Gastrocnemius medialis (tissue), 4 donors: Measurements from ENCODE around the gene MBTPS1.

ENCODE experiments used
- POLR2A ChIP-seq, 2 donors: fragments of 450-650 bp; IDR thresholded peaks; one replicate each; pipeline ENCODE4 v1.6.1; 2017; ENCODE audit warnings: antibody characterized with exemption in 2 of 2, mild to moderate bottlenecking in 2 of 2, moderate library complexity in 2 of 2
- TF ChIP-seq, protein P1 (sequence below), 5 experiments: fragments of 450-650 bp in 3 of 5; fragments of 200-600 bp in 2 of 5; sonication (generic) in 2 of 5; IDR thresholded peaks in 4 of 5; conservative IDR thresholded peaks in 1 of 5; 1 replicate in 4 of 5; 2 replicates in 1 of 5; pipeline ENCODE4 v1.5.1; 2016 to 2019; ENCODE audit warnings: antibody characterized with exemption in 5 of 5, mild to moderate bottlenecking in 3 of 5, moderate library complexity in 3 of 5

DNA sequence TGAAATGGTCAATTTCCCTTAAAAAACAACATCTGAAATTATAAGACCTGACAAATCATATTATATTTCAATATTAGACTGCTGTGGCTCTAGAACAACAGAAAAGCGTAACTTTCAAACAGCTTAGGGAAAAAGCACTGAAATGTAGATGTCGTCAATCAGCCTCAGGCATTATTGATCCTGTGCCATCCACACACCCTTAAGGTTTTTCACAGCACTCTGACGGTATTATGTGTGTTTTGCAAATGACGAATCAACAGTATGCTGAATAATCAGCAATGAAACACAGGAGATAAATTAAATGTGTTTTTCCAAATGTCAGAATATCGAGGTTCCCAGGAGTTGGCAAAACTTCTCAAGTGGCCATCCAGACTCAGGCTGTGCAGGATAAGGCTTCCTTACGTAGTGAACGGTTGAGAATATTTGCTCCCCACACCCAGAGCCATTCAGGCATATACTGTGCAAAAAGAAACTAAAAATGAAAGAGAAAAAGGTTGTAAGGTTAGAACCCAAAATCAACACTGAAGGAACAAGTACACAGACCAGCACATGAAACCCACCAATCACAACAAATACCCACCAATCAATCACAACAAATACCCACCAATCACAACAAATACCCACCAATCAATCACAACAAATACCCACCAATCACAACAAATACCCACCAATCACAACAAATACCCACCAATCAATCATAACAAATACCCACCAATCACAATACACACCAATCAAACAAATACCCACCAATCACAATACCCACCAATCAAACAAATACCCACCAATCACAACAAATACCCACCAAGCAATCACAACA, 7.7 kb upstream of the MBTPS1 start:
- TF ChIP-seq, protein P1, sequence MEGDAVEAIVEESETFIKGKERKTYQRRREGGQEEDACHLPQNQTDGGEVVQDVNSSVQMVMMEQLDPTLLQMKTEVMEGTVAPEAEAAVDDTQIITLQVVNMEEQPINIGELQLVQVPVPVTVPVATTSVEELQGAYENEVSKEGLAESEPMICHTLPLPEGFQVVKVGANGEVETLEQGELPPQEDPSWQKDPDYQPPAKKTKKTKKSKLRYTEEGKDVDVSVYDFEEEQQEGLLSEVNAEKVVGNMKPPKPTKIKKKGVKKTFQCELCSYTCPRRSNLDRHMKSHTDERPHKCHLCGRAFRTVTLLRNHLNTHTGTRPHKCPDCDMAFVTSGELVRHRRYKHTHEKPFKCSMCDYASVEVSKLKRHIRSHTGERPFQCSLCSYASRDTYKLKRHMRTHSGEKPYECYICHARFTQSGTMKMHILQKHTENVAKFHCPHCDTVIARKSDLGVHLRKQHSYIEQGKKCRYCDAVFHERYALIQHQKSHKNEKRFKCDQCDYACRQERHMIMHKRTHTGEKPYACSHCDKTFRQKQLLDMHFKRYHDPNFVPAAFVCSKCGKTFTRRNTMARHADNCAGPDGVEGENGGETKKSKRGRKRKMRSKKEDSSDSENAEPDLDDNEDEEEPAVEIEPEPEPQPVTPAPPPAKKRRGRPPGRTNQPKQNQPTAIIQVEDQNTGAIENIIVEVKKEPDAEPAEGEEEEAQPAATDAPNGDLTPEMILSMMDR (IDR thresholded peaks at IDR 0.05 in 4 of 5, conservative IDR thresholded peaks at IDR 0.05 in 1 of 5), result no peak
- TF ChIP-seq POLR2A (IDR thresholded peaks at IDR 0.05), result no peak
